ENCODE results near the gene HERPUD1.

DNA sequence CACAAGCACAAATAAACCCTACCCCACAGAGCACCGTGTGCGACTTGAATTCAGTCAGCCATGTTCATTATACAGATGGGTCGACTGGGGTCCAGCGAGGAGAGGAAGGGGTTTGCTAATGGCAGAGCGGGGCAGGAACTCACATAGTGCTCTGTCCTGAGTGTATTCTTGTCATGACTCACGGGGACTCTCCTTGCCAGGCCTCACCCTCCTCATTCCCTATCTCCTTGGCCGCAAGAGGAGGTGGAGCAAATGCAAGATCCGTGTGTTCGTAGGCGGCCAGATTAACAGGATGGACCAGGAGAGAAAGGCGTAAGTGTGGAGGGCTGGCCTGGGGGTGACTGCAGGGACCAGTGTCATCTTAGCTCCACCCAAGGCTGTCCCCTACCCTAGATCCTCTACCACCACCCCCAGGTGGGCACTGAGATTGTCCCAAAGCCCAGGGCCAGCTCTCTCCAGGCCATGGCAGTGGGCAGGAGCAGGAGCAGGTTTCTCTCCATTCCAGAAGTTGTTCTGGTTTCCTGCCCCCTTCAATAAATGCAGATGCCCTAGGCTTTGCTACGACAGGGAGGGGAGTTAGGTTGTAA is 37.5 kb upstream of the HERPUD1 start:
- TF ChIP-seq CTCF (IDR thresholded peaks at IDR 0.05), result no peak
- TF ChIP-seq FOXM1 (IDR thresholded peaks at IDR 0.05; ENCODE audit: low read depth), result no peak
- TF ChIP-seq REST (IDR thresholded peaks at IDR 0.05; ENCODE audit: low read depth, low read length), result no peak
- TF ChIP-seq SIN3A (IDR thresholded peaks at IDR 0.05; ENCODE audit: borderline replicate concordance, low read depth, low read length), result no peak
- TF ChIP-seq EZH2phosphoT487 (IDR thresholded peaks at IDR 0.05; ENCODE audit: borderline replicate concordance, low read depth), result no peak
- no peak for TF ChIP-seq EP300 (IDR thresholded peaks at IDR 0.05; ENCODE audit: borderline replicate concordance in 1 of 2, low read depth in 1 of 2, low read length in 1 of 2)
- TF ChIP-seq, protein P1, sequence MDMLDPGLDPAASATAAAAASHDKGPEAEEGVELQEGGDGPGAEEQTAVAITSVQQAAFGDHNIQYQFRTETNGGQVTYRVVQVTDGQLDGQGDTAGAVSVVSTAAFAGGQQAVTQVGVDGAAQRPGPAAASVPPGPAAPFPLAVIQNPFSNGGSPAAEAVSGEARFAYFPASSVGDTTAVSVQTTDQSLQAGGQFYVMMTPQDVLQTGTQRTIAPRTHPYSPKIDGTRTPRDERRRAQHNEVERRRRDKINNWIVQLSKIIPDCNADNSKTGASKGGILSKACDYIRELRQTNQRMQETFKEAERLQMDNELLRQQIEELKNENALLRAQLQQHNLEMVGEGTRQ (IDR thresholded peaks at IDR 0.05; ENCODE audit: borderline replicate concordance, low read depth, low read length), result no peak
- no peak for TF ChIP-seq TCF12 (IDR thresholded peaks at IDR 0.05)

All from SK-N-SH (cell line).